MM.1S (cell line): ENCODE measurements around the gene SKOR1.

Experiments
- DNase-seq: peaks from one replicate; pipeline ENCODE4 v3.0.0-alpha.2; 2015
- H2AFZ ChIP-seq: fragments of 300-600 bp; sonication (generic); 2 replicates; pipeline ENCODE4 v1.6.0; 2016; ENCODE audit warnings: antibody characterized with exemption, low read length
- H3F3A ChIP-seq: fragments of 300-600 bp; sonication (generic); 2 replicates; pipeline ENCODE4 v1.6.1; 2016; ENCODE audit warnings: mild to moderate bottlenecking, antibody characterized with exemption, low read length, moderate library complexity, mixed read lengths; ENCODE audit not compliant: insufficient read depth
- H3K27ac ChIP-seq: fragments of 300-600 bp; sonication (generic); 2 replicates; pipeline ENCODE4 v1.5.1; 2016; ENCODE audit warnings: mild to moderate bottlenecking, low read length
- H3K27me3 ChIP-seq: fragments of 300-600 bp; sonication (generic); replicated peaks from 2 replicates; pipeline ENCODE4 v1.6.0; 2016; ENCODE audit warnings: low read length; ENCODE audit not compliant: insufficient read depth
- H3K36me3 ChIP-seq: fragments of 300-600 bp; sonication (generic); replicated peaks from 2 replicates; pipeline ENCODE4 v1.6.1; 2016; ENCODE audit warnings: mild to moderate bottlenecking, low read length, mixed read lengths; ENCODE audit not compliant: insufficient read depth
- H3K4me1 ChIP-seq: fragments of 300-600 bp; sonication (generic); 2 replicates; pipeline ENCODE4 v1.6.1; 2016; ENCODE audit warnings: low read length, mixed read lengths
- H3K4me2 ChIP-seq: fragments of 300-600 bp; sonication (generic); 2 replicates; pipeline ENCODE4 v1.6.0; 2016; ENCODE audit warnings: low read depth, low read length
- H3K4me3 ChIP-seq: fragments of 300-600 bp; sonication (generic); 2 replicates; pipeline ENCODE4 v1.5.1; 2016; ENCODE audit warnings: low read length, mixed read lengths
- H3K79me2 ChIP-seq: fragments of 300-600 bp; sonication (generic); 2 replicates; pipeline ENCODE4 v1.6.1; 2016; ENCODE audit warnings: mixed run types, low read length, mixed read lengths
- H3K9ac ChIP-seq: fragments of 300-600 bp; sonication (generic); 2 replicates; pipeline ENCODE4 v1.6.1; 2016; ENCODE audit warnings: low read length, mixed read lengths
- H3K9me2 ChIP-seq: fragments of 300-600 bp; sonication (generic); replicated peaks from 2 replicates; pipeline ENCODE4 v1.6.1; 2016; ENCODE audit warnings: mild to moderate bottlenecking, low read length, mixed read lengths; ENCODE audit not compliant: insufficient read depth
- H3K9me3 ChIP-seq: fragments of 300-600 bp; sonication (generic); replicated peaks from 2 replicates; pipeline ENCODE4 v1.6.1; 2016; ENCODE audit warnings: mild to moderate bottlenecking, low read length, mixed read lengths; ENCODE audit not compliant: insufficient read depth
- H4K20me1 ChIP-seq: fragments of 300-600 bp; sonication (generic); 2 replicates; pipeline ENCODE4 v1.6.1; 2016; ENCODE audit warnings: mild to moderate bottlenecking, low read length, moderate library complexity, mixed read lengths; ENCODE audit not compliant: insufficient read depth
- CTCF ChIP-seq: fragments of 300-600 bp; sonication (generic); IDR thresholded peaks from 2 replicates; pipeline ENCODE4 v1.5.1; 2016; ENCODE audit warnings: antibody characterized with exemption, low read length, mixed read lengths
- EZH2 ChIP-seq: fragments of 300-600 bp; sonication (generic); optimal IDR thresholded peaks from 2 replicates; pipeline ENCODE3; 2017; ENCODE audit warnings: low read depth, mild to moderate bottlenecking, antibody characterized with exemption, low read length, mixed read lengths
- EZH2phosphoT487 ChIP-seq: fragments of 300-600 bp; sonication (generic); IDR thresholded peaks from 2 replicates; pipeline ENCODE4 v1.6.1; 2018; ENCODE audit warnings: antibody characterized with exemption, low read length

SKOR1 gene

GRCh38 chr15:67781061-67781460, 44.2 kb upstream of the SKOR1 start:
- H3K27ac ChIP-seq: no peak overlapping the region
- no peaks in the 10 kb centered on the region for H3K79me2 ChIP-seq
- no peaks in the 10 kb centered on the region for H3K36me3 ChIP-seq
- H3F3A ChIP-seq: peaks cover 30% of the 10 kb centered on the region
- no peaks in the 10 kb centered on the region for H3K9me3 ChIP-seq
- H4K20me1 ChIP-seq: no peaks in the 10 kb centered on the region
- TF ChIP-seq CTCF: no peak
- no peak for TF ChIP-seq EZH2phosphoT487
- no peak for TF ChIP-seq EZH2
- no peaks in the 10 kb centered on the region for H3K9me2 ChIP-seq
- H3K4me1 ChIP-seq: peaks cover 35% of the 10 kb centered on the region
- no peak overlapping the region for H2AFZ ChIP-seq
- no peak overlapping the region for H3K9ac ChIP-seq
- H3K4me3 ChIP-seq: no peak overlapping the region
- no peak overlapping the region for H3K4me2 ChIP-seq
- no peak for DNase-seq
- H3K27me3 ChIP-seq: no peaks in the 10 kb centered on the region

DNA sequence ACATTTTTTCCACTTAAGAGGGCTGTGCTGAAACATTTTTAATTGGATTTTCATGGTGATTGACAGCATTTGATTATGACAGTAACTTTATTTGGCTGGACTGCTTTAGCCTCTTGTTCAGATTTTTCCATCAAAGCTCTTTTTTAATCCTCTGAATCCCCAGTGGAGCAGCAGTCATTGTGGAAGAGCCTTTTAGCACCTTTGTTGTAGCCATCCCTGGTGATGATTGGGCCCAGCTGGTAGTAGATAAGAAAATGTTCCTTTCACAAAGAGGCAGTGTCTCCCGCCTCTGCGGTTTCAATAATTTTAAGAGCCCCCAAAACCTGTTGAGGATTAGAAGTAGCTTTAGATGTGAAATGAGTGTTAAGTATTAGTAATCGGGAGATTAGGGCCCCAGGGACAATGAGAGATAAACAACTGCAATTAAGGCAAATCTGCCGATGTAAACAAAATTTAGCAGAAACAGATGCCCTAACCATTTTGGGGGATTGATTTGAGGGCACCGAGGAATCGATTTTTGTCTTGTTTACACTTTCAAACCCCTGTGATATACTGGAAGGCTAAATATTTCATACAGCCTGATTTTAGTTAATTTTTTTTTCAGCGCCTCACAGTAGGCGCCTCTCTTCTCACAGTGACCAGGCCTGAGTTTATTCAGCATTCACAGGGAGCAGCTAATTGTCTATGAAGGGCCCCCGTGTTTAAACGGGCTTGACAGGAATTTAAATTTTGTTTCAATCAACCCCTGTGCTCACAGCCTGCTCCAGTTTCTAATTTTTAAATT, 43.2 kb upstream of the SKOR1 start:
- Histone ChIP-seq H3K9me3 (no peaks in the 10 kb centered on the region), H3K27ac (peak overlapping the region; percentile 82), H3K4me1 (peaks cover 33% of the 10 kb centered on the region), H3K9ac (peak overlapping the region; percentile 57), H3K79me2 (no peaks in the 10 kb centered on the region), H3K4me2 (peak overlapping the region; percentile 92), H3F3A (peaks cover 30% of the 10 kb centered on the region), H3K9me2 (no peaks in the 10 kb centered on the region), H3K36me3 (no peaks in the 10 kb centered on the region), H3K4me3 (peak overlapping the region; percentile 62), H2AFZ (peak overlapping the region; percentile 64), H3K27me3 (no peaks in the 10 kb centered on the region), H4K20me1 (no peaks in the 10 kb centered on the region)
- no peak for DNase-seq
- TF ChIP-seq EZH2: no peak

GRCh38 chr15:67782691-67782991, 42.7 kb upstream of the SKOR1 start:
- Histone ChIP-seq H3K9me3 (no peaks in the 10 kb centered on the region), H3K9me2 (no peaks in the 10 kb centered on the region), H3K79me2 (no peaks in the 10 kb centered on the region), H3K36me3 (no peaks in the 10 kb centered on the region), H2AFZ (peak overlapping the region; percentile 64), H3F3A (peaks cover 30% of the 10 kb centered on the region), H4K20me1 (no peaks in the 10 kb centered on the region), H3K27ac (peak overlapping the region; percentile 82), H3K27me3 (no peaks in the 10 kb centered on the region), H3K4me2 (peak overlapping the region; percentile 92), H3K4me1 (peaks cover 33% of the 10 kb centered on the region), H3K9ac (peak overlapping the region; percentile 57), H3K4me3 (peak overlapping the region; percentile 62)
- TF ChIP-seq EZH2phosphoT487 (no peak), CTCF (no peak), EZH2 (no peak)
- DNase-seq: peak; percentile 44

DNA sequence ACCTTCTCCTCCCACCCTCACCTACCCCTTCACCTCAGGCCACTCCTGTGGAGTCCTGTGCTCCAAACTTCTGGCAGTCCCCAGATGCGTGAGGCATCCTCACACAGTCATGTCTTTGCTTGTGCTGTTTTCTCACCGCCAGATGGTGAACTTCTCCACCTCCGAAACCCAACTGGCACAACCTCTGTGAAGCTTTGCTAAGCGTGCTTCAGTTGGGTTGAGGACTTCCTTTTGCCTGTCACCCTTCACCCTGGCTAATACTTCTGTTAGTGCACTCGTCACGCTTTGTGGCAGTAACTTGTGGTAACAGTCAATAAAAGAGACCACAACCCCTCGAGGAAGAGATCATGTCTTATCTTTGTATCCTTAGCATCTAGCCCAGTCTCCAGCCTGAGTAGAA, 42.0 kb upstream of the SKOR1 start:
- Histone ChIP-seq H3K27ac (peak overlapping the region; percentile 82), H3K4me3 (peak overlapping the region; percentile 62), H3K9me3 (no peaks in the 10 kb centered on the region), H3K36me3 (no peaks in the 10 kb centered on the region), H3K9me2 (no peaks in the 10 kb centered on the region), H3K4me2 (peak overlapping the region; percentile 92), H3K4me1 (peaks cover 33% of the 10 kb centered on the region), H3K79me2 (no peaks in the 10 kb centered on the region), H3K9ac (peak overlapping the region; percentile 57), H3F3A (peaks cover 30% of the 10 kb centered on the region), H4K20me1 (no peaks in the 10 kb centered on the region), H2AFZ (peak overlapping the region; percentile 64), H3K27me3 (no peaks in the 10 kb centered on the region)
- TF ChIP-seq EZH2phosphoT487: no peak
- no peak for TF ChIP-seq EZH2
- peak; percentile 76 for TF ChIP-seq CTCF
- DNase-seq: peak; percentile 92
